Uterus (tissue), 2 donors: ENCODE data around the gene THSD7B.

Experiments used
- POLR2A ChIP-seq, 2 donors: fragments of 450-650 bp; IDR thresholded peaks; one replicate each; pipeline ENCODE4 v1.6.1; 2016; ENCODE audit warnings: antibody characterized with exemption in 2 of 2, mild to moderate bottlenecking in 1 of 2, moderate library complexity in 1 of 2
- TF ChIP-seq, protein P1 (sequence below), 4 experiments: fragments of 200-600 bp in 2 of 4; fragments of 450-650 bp in 2 of 4; sonication (generic) in 2 of 4; IDR thresholded peaks; one replicate each; pipeline ENCODE4 v1.5.1; 2016 to 2019; ENCODE audit warnings: antibody characterized with exemption in 4 of 4, mild to moderate bottlenecking in 2 of 4, moderate library complexity in 1 of 4

DNA sequence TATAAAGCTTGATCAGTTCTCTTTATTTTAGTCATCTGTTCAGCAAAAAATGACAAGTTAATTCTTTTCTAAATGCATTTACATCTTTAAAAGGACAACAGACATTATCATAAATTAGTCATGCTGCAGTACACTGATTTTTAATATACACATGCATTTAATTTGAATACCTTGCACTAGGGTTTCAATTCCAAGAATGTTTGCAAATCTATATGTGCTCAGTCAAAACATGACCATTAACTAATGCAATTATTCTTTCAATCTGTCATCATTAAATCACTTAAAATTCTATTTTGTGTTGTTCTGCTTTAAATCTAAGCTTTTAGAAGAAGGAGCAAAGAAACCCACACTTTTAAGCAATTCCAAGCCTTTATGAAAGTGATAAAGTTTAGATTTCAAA lies 342.6 kb downstream of the THSD7B start:
- TF ChIP-seq, protein P1, sequence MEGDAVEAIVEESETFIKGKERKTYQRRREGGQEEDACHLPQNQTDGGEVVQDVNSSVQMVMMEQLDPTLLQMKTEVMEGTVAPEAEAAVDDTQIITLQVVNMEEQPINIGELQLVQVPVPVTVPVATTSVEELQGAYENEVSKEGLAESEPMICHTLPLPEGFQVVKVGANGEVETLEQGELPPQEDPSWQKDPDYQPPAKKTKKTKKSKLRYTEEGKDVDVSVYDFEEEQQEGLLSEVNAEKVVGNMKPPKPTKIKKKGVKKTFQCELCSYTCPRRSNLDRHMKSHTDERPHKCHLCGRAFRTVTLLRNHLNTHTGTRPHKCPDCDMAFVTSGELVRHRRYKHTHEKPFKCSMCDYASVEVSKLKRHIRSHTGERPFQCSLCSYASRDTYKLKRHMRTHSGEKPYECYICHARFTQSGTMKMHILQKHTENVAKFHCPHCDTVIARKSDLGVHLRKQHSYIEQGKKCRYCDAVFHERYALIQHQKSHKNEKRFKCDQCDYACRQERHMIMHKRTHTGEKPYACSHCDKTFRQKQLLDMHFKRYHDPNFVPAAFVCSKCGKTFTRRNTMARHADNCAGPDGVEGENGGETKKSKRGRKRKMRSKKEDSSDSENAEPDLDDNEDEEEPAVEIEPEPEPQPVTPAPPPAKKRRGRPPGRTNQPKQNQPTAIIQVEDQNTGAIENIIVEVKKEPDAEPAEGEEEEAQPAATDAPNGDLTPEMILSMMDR (IDR thresholded peaks at IDR 0.05) = no peak
- TF ChIP-seq POLR2A (IDR thresholded peaks at IDR 0.05) = no peak
